Choroid plexus epithelial cell (primary cell): Measurements from ENCODE around the gene CHST13.

Experiments
- DNase-seq: peaks from one replicate; pipeline ENCODE4 v3.0.0-alpha.2; 2010; ENCODE audit warnings: low read depth
- H3K4me3 ChIP-seq: 2 replicates; pipeline ENCODE4 v1.5.1; 2011; ENCODE audit warnings: low read depth, mild to moderate bottlenecking, control low read depth, low read length, moderate library complexity
- CTCF ChIP-seq: conservative IDR thresholded peaks from 2 replicates; pipeline ENCODE4 v1.5.1; 2011; ENCODE audit warnings: low read depth, mild to moderate bottlenecking, control low read depth, inconsistent platforms, low read length, moderate library complexity

The CHST13 gene

GRCh38 chr3:126536126-126536525 is 12.2 kb downstream of the CHST13 start:
- H3K4me3 ChIP-seq: no peak overlapping the region
- TF ChIP-seq CTCF: no peak
- no peak for DNase-seq

GRCh38 chr3:126537116-126537729 is 13.3 kb downstream of the CHST13 start:
- no peak for DNase-seq
- no peak for TF ChIP-seq CTCF
- H3K4me3 ChIP-seq: no peak overlapping the region

GRCh38 chr3:126537730-126538281 is 13.9 kb downstream of the CHST13 start:
- DNase-seq: no peak
- TF ChIP-seq CTCF: no peak
- H3K4me3 ChIP-seq: no peak overlapping the region

- no peak overlapping the region for H3K4me3 ChIP-seq
- DNase-seq: no peak
- no peak for TF ChIP-seq CTCF
Observed at GRCh38 chr3:126538316-126538715, 14.4 kb downstream of the CHST13 start.

- no peak for TF ChIP-seq CTCF
- H3K4me3 ChIP-seq: no peak overlapping the region
- DNase-seq: no peak
Observed at GRCh38 chr3:126538966-126539365, 15.0 kb downstream of the CHST13 start.

- no peak for DNase-seq
- no peak for TF ChIP-seq CTCF
- no peak overlapping the region for H3K4me3 ChIP-seq
Observed at GRCh38 chr3:126539558-126540250, 15.7 kb downstream of the CHST13 start.

- no peak for TF ChIP-seq CTCF
Observed at GRCh38 chr3:126540342-126540849, 16.4 kb downstream of the CHST13 start.

More at GRCh38 chr3:126540342-126540849, 16.4 kb downstream of the CHST13 start:
- H3K4me3 ChIP-seq: no peak overlapping the region
- DNase-seq: peak; percentile 81
